ENCODE measurements around the gene CPNE1. TPM values are rescaled to one million over a fixed set of nuclear protein-coding genes. Genes with fewer than 3 reads are reported as not detected.
A peak's percentile ranks its signal among the peaks of the same experiment; 100 is the strongest.
"Not testable (repeated sequence)": the region's sequence is repeated elsewhere in the genome, so short reads cannot be mapped to it uniquely, and the experiment has no call there.

Gene CPNE1
- 116 TPM for total RNA-seq

DNA sequence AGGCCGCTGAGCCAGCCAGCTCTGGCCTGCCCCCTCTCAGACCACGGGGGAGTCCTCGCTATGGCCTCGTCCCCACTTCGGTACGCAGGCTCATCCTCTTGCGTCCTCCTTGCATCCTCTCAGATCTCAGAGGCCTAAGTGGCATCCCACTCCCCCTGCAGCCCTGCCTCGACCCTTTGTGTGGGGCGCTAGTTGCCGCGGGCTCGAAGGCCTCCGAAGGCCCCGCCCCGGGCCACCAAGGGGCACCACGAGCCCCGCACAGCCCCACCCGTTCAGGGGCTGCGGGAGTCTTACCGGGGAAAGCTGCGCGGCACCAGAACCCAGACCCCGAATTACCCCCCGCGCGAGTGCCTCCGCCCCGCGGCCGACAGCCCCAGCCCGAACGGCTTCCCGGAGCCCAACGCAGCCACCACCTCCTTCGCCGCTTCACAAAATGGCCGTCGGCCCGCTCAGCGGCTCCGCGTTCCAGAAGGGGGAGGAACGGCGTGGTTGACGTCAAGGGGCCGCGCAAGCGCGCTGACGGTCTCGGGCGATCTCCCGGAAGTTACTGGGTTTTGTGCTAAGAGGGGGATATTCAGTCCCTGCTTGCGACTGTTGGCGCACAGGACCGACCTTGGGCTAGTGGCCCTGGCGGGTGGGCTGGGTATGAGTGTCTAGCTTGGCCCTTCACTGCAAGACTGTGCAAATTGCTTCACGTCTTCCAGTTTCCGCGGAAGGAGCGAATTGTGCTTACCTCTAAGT, at the start of gene CPNE1, which contains the start of gene RBM12:
Gene CPNE1 (minus strand): TSS at position 435 of the 741 bp plus-strand sequence. CDS start 31,977 bp downstream, outside the sequence.
Gene RBM12 (minus strand): TSS at position 435 of the 741 bp plus-strand sequence. CDS start 9,578 bp downstream, outside the sequence.
- Histone ChIP-seq H3K36me3 (ENCODE audit: control insufficient read depth in 3 of 3, insufficient read depth in 3 of 3, low read length in 3 of 3) (peaks cover 11 to 12% (median 11%) of the 10 kb centered on the region in 3 donors), H3K4me3 (ENCODE audit: low read length in 3 of 3) (peak within 1 kb of the TSS; percentile 99), H3K4me1 (ENCODE audit: control insufficient read depth in 3 of 3, insufficient read depth in 3 of 3, low read length in 3 of 3) (peaks cover 25 to 38% (median 31%) of the 10 kb centered on the region in 3 donors)

DNA sequence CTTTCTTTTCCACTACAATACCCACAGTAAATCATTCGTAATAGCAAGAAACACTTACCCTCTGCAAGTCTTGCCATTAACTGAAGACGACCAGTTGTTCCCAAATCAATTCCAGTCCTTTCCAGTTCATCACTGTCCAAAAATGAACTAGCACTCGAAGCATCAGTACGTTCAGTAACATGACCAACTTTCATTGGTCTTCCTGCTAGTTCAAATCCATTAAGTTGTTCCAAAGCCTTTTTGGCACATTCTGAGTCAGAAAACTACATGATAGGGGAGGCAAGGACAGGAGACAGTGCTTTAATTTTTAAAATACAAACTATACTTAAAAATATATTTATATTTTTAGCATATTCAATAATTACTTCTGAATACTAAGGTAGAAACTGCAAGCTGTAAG, 49.4 kb upstream of the CPNE1 start:
- peaks cover 46 to 79% (median 71%) of the 10 kb centered on the region in 3 donors for H3K36me3 ChIP-seq (ENCODE audit: control insufficient read depth in 3 of 3, insufficient read depth in 3 of 3, low read length in 3 of 3)
- no peaks in the 10 kb centered on the region for H3K9me3 ChIP-seq (ENCODE audit: control insufficient read depth in 3 of 3, low read length in 3 of 3)
- no peak overlapping the region for H3K27ac ChIP-seq (ENCODE audit: low read depth, low read length)
- H3K4me3 ChIP-seq (ENCODE audit: low read length in 3 of 3), result no peak overlapping the region
- H3K27me3 ChIP-seq (ENCODE audit: control insufficient read depth in 3 of 3, insufficient read depth in 3 of 3, low read length in 3 of 3), result no peaks in the 10 kb centered on the region
- no peak overlapping the region for H3K9ac ChIP-seq (ENCODE audit: low read depth in 1 of 3, low read length in 3 of 3)
- peaks cover 4 to 24% (median 16%) of the 10 kb centered on the region in 3 donors for H3K4me1 ChIP-seq (ENCODE audit: control insufficient read depth in 3 of 3, insufficient read depth in 3 of 3, low read length in 3 of 3)

More for the DNA sequence above, at the start of gene CPNE1, which contains the start of gene RBM12:
- Histone ChIP-seq H3K9me3 (ENCODE audit: control insufficient read depth in 3 of 3, low read length in 3 of 3) (no peaks in the 10 kb centered on the region), H3K27ac (ENCODE audit: low read depth, low read length) (peak within 1 kb of the TSS; percentile 98), H3K9ac (ENCODE audit: low read depth in 1 of 3, low read length in 3 of 3) (peak within 1 kb of the TSS; percentile 99 to 100 (median 100)), H3K27me3 (ENCODE audit: control insufficient read depth in 3 of 3, insufficient read depth in 3 of 3, low read length in 3 of 3) (no peaks in the 10 kb centered on the region)

DNA sequence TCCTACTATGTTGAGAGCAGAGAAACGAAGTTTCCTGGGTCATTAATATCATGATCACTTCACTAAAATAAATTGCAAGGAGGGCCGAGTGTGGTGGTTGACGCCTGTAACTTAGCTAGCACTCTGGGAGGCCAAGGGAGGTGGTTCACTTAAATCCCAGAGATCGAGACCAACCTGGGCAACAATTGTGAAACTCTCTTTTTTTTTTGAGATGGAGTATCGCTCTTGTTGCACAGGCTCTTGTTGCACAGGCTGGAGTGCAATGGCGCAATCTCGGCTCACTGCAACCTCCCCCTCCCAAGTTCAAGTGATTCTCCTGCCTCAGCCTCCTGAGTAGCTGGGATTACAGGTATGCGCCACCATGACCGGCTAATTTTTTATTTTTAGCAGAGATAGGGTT, 48.4 kb upstream of the CPNE1 start:
- not testable (repeated sequence) for H3K4me3 ChIP-seq (ENCODE audit: low read length in 3 of 3); H3K9ac ChIP-seq (ENCODE audit: low read depth in 1 of 3, low read length in 3 of 3); H3K27ac ChIP-seq (ENCODE audit: low read depth, low read length); H3K27me3 ChIP-seq (ENCODE audit: control insufficient read depth in 3 of 3, insufficient read depth in 3 of 3, low read length in 3 of 3); H3K9me3 ChIP-seq (ENCODE audit: control insufficient read depth in 3 of 3, low read length in 3 of 3)
- Histone ChIP-seq H3K4me1 (ENCODE audit: control insufficient read depth in 3 of 3, insufficient read depth in 3 of 3, low read length in 3 of 3) (peaks cover 2 to 24% (median 18%) of the 10 kb centered on the region in 3 donors), H3K36me3 (ENCODE audit: control insufficient read depth in 3 of 3, insufficient read depth in 3 of 3, low read length in 3 of 3) (peaks cover 42 to 78% (median 68%) of the 10 kb centered on the region in 3 donors)

DNA sequence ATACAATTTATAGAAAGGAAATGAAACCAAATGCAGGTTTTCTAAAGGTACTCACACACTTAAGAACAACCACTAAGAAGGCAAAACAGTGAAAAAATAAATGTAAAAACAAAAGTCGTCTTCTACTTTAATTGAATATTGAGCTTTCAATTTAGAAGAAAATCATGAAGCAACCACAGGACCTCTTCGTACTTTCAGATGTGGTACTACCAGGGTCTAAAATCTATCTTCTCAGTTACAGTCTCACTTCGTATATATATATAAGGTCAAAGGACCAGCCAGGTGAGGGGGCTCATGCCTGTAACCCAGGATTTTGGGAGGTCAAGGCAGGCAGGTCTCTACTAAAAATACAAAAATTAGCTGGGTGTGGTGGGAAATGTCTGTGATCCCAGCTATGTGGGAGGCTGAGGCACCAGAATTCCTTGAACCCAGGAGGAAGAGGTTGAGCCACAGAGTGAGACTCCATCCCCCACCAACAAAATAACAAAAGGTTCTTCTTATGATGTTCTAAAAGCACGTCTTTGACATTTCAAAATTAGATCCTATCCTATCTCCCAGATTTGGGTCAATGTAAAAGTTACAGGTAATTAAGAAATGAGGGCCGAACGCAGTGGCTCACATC, 47.0 kb upstream of the CPNE1 start:
- H3K9me3 ChIP-seq (ENCODE audit: control insufficient read depth in 3 of 3, low read length in 3 of 3), result no peaks in the 10 kb centered on the region
- no peak overlapping the region for H3K27ac ChIP-seq (ENCODE audit: low read depth, low read length)
- H3K27me3 ChIP-seq (ENCODE audit: control insufficient read depth in 3 of 3, insufficient read depth in 3 of 3, low read length in 3 of 3), result no peaks in the 10 kb centered on the region
- peaks cover 2 to 24% (median 18%) of the 10 kb centered on the region in 3 donors for H3K4me1 ChIP-seq (ENCODE audit: control insufficient read depth in 3 of 3, insufficient read depth in 3 of 3, low read length in 3 of 3)
- no peak overlapping the region for H3K9ac ChIP-seq (ENCODE audit: low read depth in 1 of 3, low read length in 3 of 3)
- no peak overlapping the region for H3K4me3 ChIP-seq (ENCODE audit: low read length in 3 of 3)
- peaks cover 39 to 65% (median 62%) of the 10 kb centered on the region in 3 donors for H3K36me3 ChIP-seq (ENCODE audit: control insufficient read depth in 3 of 3, insufficient read depth in 3 of 3, low read length in 3 of 3)

DNA sequence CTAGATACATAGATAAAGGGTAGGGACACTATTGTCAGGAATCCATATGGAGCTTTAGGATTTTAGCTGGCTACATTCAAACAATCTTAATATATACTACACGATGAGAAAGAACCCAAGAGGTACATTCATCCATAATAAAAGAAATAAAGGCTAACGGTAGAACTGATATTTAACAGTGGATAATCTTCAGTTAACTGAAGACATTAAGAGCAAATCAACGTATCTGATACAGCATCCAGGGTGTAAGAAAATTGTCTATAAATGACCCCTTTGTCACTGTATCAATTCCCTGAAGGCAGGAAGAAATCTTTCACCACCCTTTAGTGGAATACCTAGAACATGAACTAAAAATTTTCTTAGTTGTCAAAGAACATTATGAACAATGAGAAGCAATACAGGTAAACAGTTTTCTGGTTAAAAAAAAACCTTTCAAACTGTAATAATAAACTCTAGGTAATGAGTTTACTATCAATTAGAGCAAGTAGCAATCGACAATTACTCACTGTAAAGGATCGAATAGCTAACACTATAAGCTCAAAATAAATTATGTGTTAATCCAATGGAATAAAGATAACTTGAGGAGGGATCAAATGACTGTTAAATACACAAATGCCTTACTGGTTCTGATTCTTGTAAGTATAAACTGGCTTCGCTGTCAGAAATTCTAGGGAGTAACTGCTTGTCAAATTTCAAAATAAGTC, 46.3 kb upstream of the CPNE1 start:
- Histone ChIP-seq H3K36me3 (ENCODE audit: control insufficient read depth in 3 of 3, insufficient read depth in 3 of 3, low read length in 3 of 3) (peaks cover 41 to 65% (median 62%) of the 10 kb centered on the region in 3 donors), H3K9ac (ENCODE audit: low read depth in 1 of 3, low read length in 3 of 3) (no peak overlapping the region), H3K4me3 (ENCODE audit: low read length in 3 of 3) (no peak overlapping the region), H3K4me1 (ENCODE audit: control insufficient read depth in 3 of 3, insufficient read depth in 3 of 3, low read length in 3 of 3) (peaks cover 2 to 24% (median 18%) of the 10 kb centered on the region in 3 donors), H3K27me3 (ENCODE audit: control insufficient read depth in 3 of 3, insufficient read depth in 3 of 3, low read length in 3 of 3) (no peaks in the 10 kb centered on the region), H3K9me3 (ENCODE audit: control insufficient read depth in 3 of 3, low read length in 3 of 3) (no peaks in the 10 kb centered on the region), H3K27ac (ENCODE audit: low read depth, low read length) (no peak overlapping the region)

DNA sequence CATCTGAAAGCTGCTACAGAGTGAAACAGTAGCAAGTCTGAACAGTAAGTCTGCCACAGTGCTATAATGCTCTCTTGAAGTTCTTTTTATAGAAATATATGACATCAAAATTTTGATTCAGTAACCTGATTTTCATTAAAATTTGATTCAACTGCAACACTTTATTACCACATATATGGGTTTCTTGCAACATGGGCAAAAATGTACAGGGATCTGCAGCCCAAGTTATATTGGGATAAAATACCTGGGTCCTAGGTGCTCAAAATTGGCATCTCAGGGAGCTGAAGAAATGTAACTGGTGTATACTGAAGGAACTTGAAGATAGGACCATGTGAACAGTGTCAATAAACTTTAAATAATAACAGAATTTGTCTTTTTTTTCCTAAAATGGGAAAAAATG, 45.3 kb upstream of the CPNE1 start:
- no peaks in the 10 kb centered on the region for H3K9me3 ChIP-seq (ENCODE audit: control insufficient read depth in 3 of 3, low read length in 3 of 3)
- H3K27me3 ChIP-seq (ENCODE audit: control insufficient read depth in 3 of 3, insufficient read depth in 3 of 3, low read length in 3 of 3), result no peaks in the 10 kb centered on the region
- no peak overlapping the region for H3K4me3 ChIP-seq (ENCODE audit: low read length in 3 of 3)
- no peak overlapping the region for H3K9ac ChIP-seq (ENCODE audit: low read depth in 1 of 3, low read length in 3 of 3)
- H3K27ac ChIP-seq (ENCODE audit: low read depth, low read length), result no peak overlapping the region
- peaks cover 38 to 65% (median 61%) of the 10 kb centered on the region in 3 donors for H3K36me3 ChIP-seq (ENCODE audit: control insufficient read depth in 3 of 3, insufficient read depth in 3 of 3, low read length in 3 of 3)
- peaks cover 2 to 16% (median 15%) of the 10 kb centered on the region in 3 donors for H3K4me1 ChIP-seq (ENCODE audit: control insufficient read depth in 3 of 3, insufficient read depth in 3 of 3, low read length in 3 of 3)

DNA sequence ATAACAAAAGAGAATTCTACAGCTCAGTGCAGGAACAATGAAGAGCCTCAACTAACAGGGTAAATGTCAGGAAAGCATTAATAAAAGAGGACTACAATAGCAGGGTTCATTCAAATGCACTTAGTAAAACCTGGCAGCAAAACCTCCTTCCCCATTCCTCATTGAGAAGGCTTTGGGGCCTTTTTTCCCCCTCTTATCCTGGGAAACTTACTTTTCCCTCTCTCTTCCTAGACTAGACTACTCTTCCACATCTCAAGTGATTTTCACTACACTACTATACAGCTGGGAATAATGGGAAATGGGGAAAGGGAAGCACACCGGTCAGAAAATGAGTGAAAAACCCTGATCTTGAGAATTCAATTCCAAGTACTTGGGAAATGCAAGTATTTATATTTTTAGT, 44.6 kb upstream of the CPNE1 start:
- Histone ChIP-seq H3K4me1 (ENCODE audit: control insufficient read depth in 3 of 3, insufficient read depth in 3 of 3, low read length in 3 of 3) (peaks cover 2 to 15% (median 15%) of the 10 kb centered on the region in 3 donors), H3K4me3 (ENCODE audit: low read length in 3 of 3) (no peak overlapping the region), H3K9me3 (ENCODE audit: control insufficient read depth in 3 of 3, low read length in 3 of 3) (no peaks in the 10 kb centered on the region), H3K36me3 (ENCODE audit: control insufficient read depth in 3 of 3, insufficient read depth in 3 of 3, low read length in 3 of 3) (peaks cover 40 to 70% (median 68%) of the 10 kb centered on the region in 3 donors), H3K27me3 (ENCODE audit: control insufficient read depth in 3 of 3, insufficient read depth in 3 of 3, low read length in 3 of 3) (no peaks in the 10 kb centered on the region), H3K9ac (ENCODE audit: low read depth in 1 of 3, low read length in 3 of 3) (no peak overlapping the region), H3K27ac (ENCODE audit: low read depth, low read length) (no peak overlapping the region)

DNA sequence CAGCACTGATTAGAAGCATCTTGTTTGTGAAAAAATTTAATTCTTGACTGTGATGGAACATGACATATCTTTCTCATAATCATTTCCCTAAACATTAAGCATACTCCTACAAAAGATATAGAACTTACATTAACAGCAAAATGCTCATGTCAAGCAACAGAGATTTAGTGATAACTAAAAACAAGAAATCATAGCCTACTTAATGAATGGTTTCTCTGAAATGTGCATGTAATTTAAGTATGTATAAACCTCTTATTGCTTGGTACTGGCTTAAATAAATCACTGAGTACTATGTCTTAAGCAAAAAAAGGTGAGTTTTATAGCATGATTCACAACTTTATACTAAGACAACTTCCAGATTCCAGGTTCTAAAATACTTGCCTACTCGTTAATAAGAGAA, 43.8 kb upstream of the CPNE1 start:
- H3K4me1 ChIP-seq (ENCODE audit: control insufficient read depth in 3 of 3, insufficient read depth in 3 of 3, low read length in 3 of 3), result peaks cover 2 to 15% (median 15%) of the 10 kb centered on the region in 3 donors
- H3K9me3 ChIP-seq (ENCODE audit: control insufficient read depth in 3 of 3, low read length in 3 of 3), result no peaks in the 10 kb centered on the region
- H3K27me3 ChIP-seq (ENCODE audit: control insufficient read depth in 3 of 3, insufficient read depth in 3 of 3, low read length in 3 of 3), result no peaks in the 10 kb centered on the region
- H3K27ac ChIP-seq (ENCODE audit: low read depth, low read length), result no peak overlapping the region
- no peak overlapping the region for H3K9ac ChIP-seq (ENCODE audit: low read depth in 1 of 3, low read length in 3 of 3)
- H3K36me3 ChIP-seq (ENCODE audit: control insufficient read depth in 3 of 3, insufficient read depth in 3 of 3, low read length in 3 of 3), result peaks cover 37 to 70% (median 66%) of the 10 kb centered on the region in 3 donors
- H3K4me3 ChIP-seq (ENCODE audit: low read length in 3 of 3), result no peak overlapping the region

DNA sequence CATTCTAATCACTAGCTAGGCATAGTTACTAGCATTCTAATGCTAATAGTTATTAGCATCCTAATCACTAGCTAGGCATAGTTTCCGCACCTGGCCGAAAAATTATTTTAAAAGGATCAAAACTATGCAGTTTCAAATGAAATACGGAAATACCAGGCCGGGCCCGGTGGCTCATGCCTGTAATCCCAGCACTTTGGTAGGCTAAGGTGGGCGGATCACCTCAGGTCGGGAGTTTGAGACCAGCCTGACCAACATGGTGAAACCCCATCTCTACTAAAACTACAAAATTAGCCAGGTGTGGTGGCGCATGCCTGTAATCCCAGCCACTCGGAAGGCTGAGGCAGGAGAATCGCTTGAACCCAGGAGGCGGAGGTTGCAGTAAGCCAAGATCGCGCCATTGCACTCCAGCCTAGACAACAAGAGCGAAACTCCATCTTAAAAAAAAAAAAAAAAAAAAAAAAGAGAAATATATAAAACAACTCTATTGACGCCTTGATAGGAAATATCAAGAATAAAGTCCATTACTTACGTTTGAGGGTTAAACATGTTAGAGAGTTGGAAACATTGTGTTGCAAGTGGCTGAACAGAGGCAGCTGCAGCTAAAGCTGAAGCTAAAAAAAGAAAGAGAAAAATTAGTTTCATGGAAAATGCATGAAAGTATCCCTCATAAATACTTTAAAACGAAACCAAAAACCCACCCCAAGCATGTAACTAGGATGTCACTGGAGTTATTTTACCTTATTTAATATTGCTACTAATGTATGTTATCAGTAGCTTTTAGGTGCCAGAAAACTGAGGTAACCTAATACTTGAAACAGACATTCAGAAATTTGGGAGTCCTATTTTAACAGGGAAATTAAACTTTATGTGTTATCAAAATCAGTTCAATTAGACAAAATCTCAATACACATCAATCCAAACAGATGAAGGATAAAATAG, 42.2 kb upstream of the CPNE1 start:
- Histone ChIP-seq H3K36me3 (ENCODE audit: control insufficient read depth in 3 of 3, insufficient read depth in 3 of 3, low read length in 3 of 3) (peaks cover 33 to 63% (median 58%) of the 10 kb centered on the region in 3 donors), H3K4me1 (ENCODE audit: control insufficient read depth in 3 of 3, insufficient read depth in 3 of 3, low read length in 3 of 3) (peaks cover 9 to 17% (median 12%) of the 10 kb centered on the region in 3 donors)
- H3K9ac ChIP-seq (ENCODE audit: low read depth in 1 of 3, low read length in 3 of 3); H3K27me3 ChIP-seq (ENCODE audit: control insufficient read depth in 3 of 3, insufficient read depth in 3 of 3, low read length in 3 of 3); H3K4me3 ChIP-seq (ENCODE audit: low read length in 3 of 3); H3K9me3 ChIP-seq (ENCODE audit: control insufficient read depth in 3 of 3, low read length in 3 of 3); H3K27ac ChIP-seq (ENCODE audit: low read depth, low read length): not testable (repeated sequence)

Data from skeletal muscle tissue (tissue), 4 donors.